HL-60 (cell line): ENCODE measurements around the gene PSMC3IP.
"Not testable (repeated sequence)": the region's sequence is repeated elsewhere in the genome, so short reads cannot be mapped to it uniquely, and the experiment has no call there.

Experiments
- GABPA ChIP-seq: IDR thresholded peaks from 2 replicates; pipeline ENCODE4 v1.6.1; 2012; ENCODE audit warnings: low read depth
- POLR2AphosphoS5 ChIP-seq: IDR thresholded peaks from 2 replicates; pipeline ENCODE4 v1.6.1; 2012; ENCODE audit warnings: low read depth
- SPI1 ChIP-seq: IDR thresholded peaks from 2 replicates; pipeline ENCODE4 v1.6.1; 2012; ENCODE audit warnings: low read depth, mild to moderate bottlenecking, borderline replicate concordance
- TF ChIP-seq, protein P1 (sequence below): IDR thresholded peaks from one replicate; pipeline ENCODE4 v1.5.1; 2011; ENCODE audit warnings: low read length, control low read depth, inconsistent platforms; ENCODE audit not compliant: insufficient read depth
- TF ChIP-seq, protein P2 (sequence below): IDR thresholded peaks from 2 replicates; pipeline ENCODE4 v1.6.1; 2012; ENCODE audit warnings: low read depth; ENCODE audit not compliant: insufficient replicate concordance

- TF ChIP-seq, protein P1, sequence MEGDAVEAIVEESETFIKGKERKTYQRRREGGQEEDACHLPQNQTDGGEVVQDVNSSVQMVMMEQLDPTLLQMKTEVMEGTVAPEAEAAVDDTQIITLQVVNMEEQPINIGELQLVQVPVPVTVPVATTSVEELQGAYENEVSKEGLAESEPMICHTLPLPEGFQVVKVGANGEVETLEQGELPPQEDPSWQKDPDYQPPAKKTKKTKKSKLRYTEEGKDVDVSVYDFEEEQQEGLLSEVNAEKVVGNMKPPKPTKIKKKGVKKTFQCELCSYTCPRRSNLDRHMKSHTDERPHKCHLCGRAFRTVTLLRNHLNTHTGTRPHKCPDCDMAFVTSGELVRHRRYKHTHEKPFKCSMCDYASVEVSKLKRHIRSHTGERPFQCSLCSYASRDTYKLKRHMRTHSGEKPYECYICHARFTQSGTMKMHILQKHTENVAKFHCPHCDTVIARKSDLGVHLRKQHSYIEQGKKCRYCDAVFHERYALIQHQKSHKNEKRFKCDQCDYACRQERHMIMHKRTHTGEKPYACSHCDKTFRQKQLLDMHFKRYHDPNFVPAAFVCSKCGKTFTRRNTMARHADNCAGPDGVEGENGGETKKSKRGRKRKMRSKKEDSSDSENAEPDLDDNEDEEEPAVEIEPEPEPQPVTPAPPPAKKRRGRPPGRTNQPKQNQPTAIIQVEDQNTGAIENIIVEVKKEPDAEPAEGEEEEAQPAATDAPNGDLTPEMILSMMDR: not testable (repeated sequence)
- TF ChIP-seq POLR2AphosphoS5, SPI1, GABPA: not testable (repeated sequence)
- TF ChIP-seq, protein P2, sequence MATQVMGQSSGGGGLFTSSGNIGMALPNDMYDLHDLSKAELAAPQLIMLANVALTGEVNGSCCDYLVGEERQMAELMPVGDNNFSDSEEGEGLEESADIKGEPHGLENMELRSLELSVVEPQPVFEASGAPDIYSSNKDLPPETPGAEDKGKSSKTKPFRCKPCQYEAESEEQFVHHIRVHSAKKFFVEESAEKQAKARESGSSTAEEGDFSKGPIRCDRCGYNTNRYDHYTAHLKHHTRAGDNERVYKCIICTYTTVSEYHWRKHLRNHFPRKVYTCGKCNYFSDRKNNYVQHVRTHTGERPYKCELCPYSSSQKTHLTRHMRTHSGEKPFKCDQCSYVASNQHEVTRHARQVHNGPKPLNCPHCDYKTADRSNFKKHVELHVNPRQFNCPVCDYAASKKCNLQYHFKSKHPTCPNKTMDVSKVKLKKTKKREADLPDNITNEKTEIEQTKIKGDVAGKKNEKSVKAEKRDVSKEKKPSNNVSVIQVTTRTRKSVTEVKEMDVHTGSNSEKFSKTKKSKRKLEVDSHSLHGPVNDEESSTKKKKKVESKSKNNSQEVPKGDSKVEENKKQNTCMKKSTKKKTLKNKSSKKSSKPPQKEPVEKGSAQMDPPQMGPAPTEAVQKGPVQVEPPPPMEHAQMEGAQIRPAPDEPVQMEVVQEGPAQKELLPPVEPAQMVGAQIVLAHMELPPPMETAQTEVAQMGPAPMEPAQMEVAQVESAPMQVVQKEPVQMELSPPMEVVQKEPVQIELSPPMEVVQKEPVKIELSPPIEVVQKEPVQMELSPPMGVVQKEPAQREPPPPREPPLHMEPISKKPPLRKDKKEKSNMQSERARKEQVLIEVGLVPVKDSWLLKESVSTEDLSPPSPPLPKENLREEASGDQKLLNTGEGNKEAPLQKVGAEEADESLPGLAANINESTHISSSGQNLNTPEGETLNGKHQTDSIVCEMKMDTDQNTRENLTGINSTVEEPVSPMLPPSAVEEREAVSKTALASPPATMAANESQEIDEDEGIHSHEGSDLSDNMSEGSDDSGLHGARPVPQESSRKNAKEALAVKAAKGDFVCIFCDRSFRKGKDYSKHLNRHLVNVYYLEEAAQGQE: not testable (repeated sequence)
Measured at GRCh38 chr17:42552736-42553135, 24.8 kb downstream of the PSMC3IP start, which contains the start of gene HSD17B1.
